Measurements from ENCODE around the gene NRIP1. TPM values are rescaled to one million over a fixed set of nuclear protein-coding genes. Genes with fewer than 3 reads are reported as not detected.

The NRIP1 gene
- total and polyA plus RNA-seq, 2 donors (not counting 3 experiments of a cell fraction or from before 2014, with no cell fraction given): 2.8 to 24.0 TPM

DNA sequence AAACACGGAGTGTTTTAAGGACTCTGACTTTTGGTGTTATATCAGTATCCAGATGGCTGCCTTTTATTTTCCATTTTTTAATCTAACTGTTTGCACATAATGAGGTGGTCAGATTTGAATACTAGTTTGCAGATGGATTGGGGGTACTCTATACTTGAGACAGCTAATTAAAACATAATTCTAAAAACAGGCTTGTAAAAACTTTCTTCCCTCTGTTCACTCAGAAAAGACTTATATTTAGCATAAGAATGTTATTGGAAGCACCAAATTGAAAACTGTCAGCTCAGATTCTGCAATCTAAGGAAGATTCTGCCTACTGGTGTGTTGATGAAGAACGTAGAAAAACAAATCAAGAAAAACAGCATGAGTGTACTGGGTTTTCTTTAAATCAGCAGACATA lies 44.0 kb upstream of the NRIP1 start:
- Histone ChIP-seq H3K9ac (replicated peaks; ENCODE audit: extremely low read depth, insufficient read depth, low read length) (no peak overlapping the region), H3K36me3 (ENCODE audit: control insufficient read depth in 2 of 2, extremely low read depth in 1 of 2, insufficient read depth in 2 of 2, low read length in 2 of 2) (no peaks in the 10 kb centered on the region), H3K27me3 (ENCODE audit: control insufficient read depth in 2 of 2, insufficient read depth in 2 of 2, low read length in 2 of 2) (no peaks in the 10 kb centered on the region), H3K4me1 (ENCODE audit: control insufficient read depth, extremely low read depth, insufficient read depth, low read length) (no peaks in the 10 kb centered on the region), H3K9me3 (replicated peaks; ENCODE audit: control insufficient read depth, insufficient read depth, low read length) (no peaks in the 10 kb centered on the region), H3K27ac (ENCODE audit: insufficient read depth, low read depth, low read length) (no peak overlapping the region), H3K9me1 (replicated peaks; ENCODE audit: control insufficient read depth, extremely low read depth, insufficient read depth, low read length) (no peaks in the 10 kb centered on the region), H4K20me1 (replicated peaks; ENCODE audit: control insufficient read depth, extremely low read depth, insufficient read depth, low read length) (no peaks in the 10 kb centered on the region), H3K4me2 (ENCODE audit: insufficient read depth, low read length) (no peak overlapping the region), H3K79me2 (ENCODE audit: control insufficient read depth, insufficient read depth, low read length) (no peaks in the 10 kb centered on the region), H3K4me3 (replicated peaks in 1 of 3; ENCODE audit: insufficient read depth in 1 of 3, low read depth in 1 of 3, low read length in 3 of 3) (no peak overlapping the region), H2AFZ (ENCODE audit: low read depth, low read length) (no peak overlapping the region)
- no TSS peak for BruUV-seq (replicated peaks)
- intact Hi-C loops (cut with micrococcal nuclease) (no loop called here), dilution Hi-C loops (cut with MboI; ENCODE audit: extremely low pct_ligation_motif_present, low sequenced_read_pairs) (no loop called here)
- FAIRE-seq (no peak), DNase-seq (ENCODE audit: low read depth, low spot score) (no peak)
- CTCF ChIA-PET: interaction anchor here (0.7 to 1.1 kb wide), 3 partner anchors 9 to 244 kb away, joined by 3 to 5 read pairs (median 3); no protein-coding TSS in a partner anchor
- POLR2A ChIA-PET: no interaction called here
- no peak for TF ChIP-seq GATA2 (IDR thresholded peaks at IDR 0.05; ENCODE audit: insufficient read depth, insufficient read length, low read depth, low read length)
- no peak for TF ChIP-seq MYC (IDR thresholded peaks at IDR 0.05; ENCODE audit: low read depth, low read length)
- TF ChIP-seq FOS (IDR thresholded peaks at IDR 0.05; ENCODE audit: borderline replicate concordance, insufficient read depth, low read length): no peak
- TF ChIP-seq, protein P1, sequence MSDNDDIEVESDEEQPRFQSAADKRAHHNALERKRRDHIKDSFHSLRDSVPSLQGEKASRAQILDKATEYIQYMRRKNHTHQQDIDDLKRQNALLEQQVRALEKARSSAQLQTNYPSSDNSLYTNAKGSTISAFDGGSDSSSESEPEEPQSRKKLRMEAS (IDR thresholded peaks at IDR 0.05; ENCODE audit: insufficient read depth, insufficient read length): no peak

DNA sequence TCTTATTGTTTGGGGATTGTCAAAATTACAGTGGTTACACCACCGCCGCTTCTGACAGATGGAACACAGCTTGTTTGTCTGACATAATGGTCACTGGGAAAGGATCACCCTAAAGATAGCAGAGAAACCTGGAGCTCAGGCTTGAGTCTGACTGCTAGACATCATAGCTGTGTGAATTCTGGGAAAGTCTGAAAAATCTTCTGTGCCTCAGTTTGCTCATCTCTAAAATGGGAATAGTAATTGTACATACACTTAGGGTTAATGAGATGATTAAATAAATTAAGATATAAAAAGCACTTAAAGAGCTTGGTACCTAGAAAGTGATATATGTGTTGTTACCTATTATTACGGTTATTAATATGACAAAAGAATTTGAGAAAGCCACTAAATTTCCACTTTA lies 39.7 kb upstream of the NRIP1 start:
- DNase-seq (ENCODE audit: low read depth, low spot score): no peak
- H3K9me3 ChIP-seq (replicated peaks; ENCODE audit: control insufficient read depth, insufficient read depth, low read length): no peaks in the 10 kb centered on the region
- H3K9ac ChIP-seq (replicated peaks; ENCODE audit: extremely low read depth, insufficient read depth, low read length): no peak overlapping the region
- intact Hi-C loops (cut with micrococcal nuclease): no loop called here
- no peaks in the 10 kb centered on the region for H3K79me2 ChIP-seq (ENCODE audit: control insufficient read depth, insufficient read depth, low read length)
- ChIA-PET POLR2A (no interaction called here), CTCF (interaction anchor here (0.7 to 1.4 kb wide), 3 partner anchors 9 to 240 kb away, joined by 3 to 5 read pairs (median 4); no protein-coding TSS in a partner anchor)
- dilution Hi-C loops (cut with MboI; ENCODE audit: extremely low pct_ligation_motif_present, low sequenced_read_pairs): no loop called here
- H3K4me2 ChIP-seq (ENCODE audit: insufficient read depth, low read length): no peak overlapping the region
- H3K27ac ChIP-seq (ENCODE audit: insufficient read depth, low read depth, low read length): no peak overlapping the region
- H3K4me1 ChIP-seq (ENCODE audit: control insufficient read depth, extremely low read depth, insufficient read depth, low read length): no peaks in the 10 kb centered on the region
- no peak overlapping the region for H3K4me3 ChIP-seq (replicated peaks in 1 of 3; ENCODE audit: insufficient read depth in 1 of 3, low read depth in 1 of 3, low read length in 3 of 3)
- TF ChIP-seq, protein P2, sequence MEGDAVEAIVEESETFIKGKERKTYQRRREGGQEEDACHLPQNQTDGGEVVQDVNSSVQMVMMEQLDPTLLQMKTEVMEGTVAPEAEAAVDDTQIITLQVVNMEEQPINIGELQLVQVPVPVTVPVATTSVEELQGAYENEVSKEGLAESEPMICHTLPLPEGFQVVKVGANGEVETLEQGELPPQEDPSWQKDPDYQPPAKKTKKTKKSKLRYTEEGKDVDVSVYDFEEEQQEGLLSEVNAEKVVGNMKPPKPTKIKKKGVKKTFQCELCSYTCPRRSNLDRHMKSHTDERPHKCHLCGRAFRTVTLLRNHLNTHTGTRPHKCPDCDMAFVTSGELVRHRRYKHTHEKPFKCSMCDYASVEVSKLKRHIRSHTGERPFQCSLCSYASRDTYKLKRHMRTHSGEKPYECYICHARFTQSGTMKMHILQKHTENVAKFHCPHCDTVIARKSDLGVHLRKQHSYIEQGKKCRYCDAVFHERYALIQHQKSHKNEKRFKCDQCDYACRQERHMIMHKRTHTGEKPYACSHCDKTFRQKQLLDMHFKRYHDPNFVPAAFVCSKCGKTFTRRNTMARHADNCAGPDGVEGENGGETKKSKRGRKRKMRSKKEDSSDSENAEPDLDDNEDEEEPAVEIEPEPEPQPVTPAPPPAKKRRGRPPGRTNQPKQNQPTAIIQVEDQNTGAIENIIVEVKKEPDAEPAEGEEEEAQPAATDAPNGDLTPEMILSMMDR (IDR thresholded peaks at IDR 0.05; ENCODE audit: extremely low read depth in 1 of 2, insufficient read depth in 1 of 2, low read depth in 1 of 2, low read length in 2 of 2): no peak
- TF ChIP-seq FOS (IDR thresholded peaks at IDR 0.05; ENCODE audit: borderline replicate concordance, insufficient read depth, low read length): no peak
- TF ChIP-seq POLR2A (IDR thresholded peaks at IDR 0.05; ENCODE audit: low read depth, low read length): no peak
- no peak for TF ChIP-seq POLR2AphosphoS5 (IDR thresholded peaks at IDR 0.05; ENCODE audit: insufficient read depth, low read depth, low read length)
- no peak for TF ChIP-seq MYC (IDR thresholded peaks at IDR 0.05; ENCODE audit: low read depth, low read length)
- TF ChIP-seq JUN (IDR thresholded peaks at IDR 0.05; ENCODE audit: borderline replicate concordance, insufficient read depth, insufficient read length, low read depth): no peak
- no peak for FAIRE-seq
- no peaks in the 10 kb centered on the region for H3K9me1 ChIP-seq (replicated peaks; ENCODE audit: control insufficient read depth, extremely low read depth, insufficient read depth, low read length)
- H3K36me3 ChIP-seq (ENCODE audit: control insufficient read depth in 2 of 2, extremely low read depth in 1 of 2, insufficient read depth in 2 of 2, low read length in 2 of 2): no peaks in the 10 kb centered on the region
- no TSS peak for BruUV-seq (replicated peaks)
- no peaks in the 10 kb centered on the region for H3K27me3 ChIP-seq (ENCODE audit: control insufficient read depth in 2 of 2, insufficient read depth in 2 of 2, low read length in 2 of 2)
- H4K20me1 ChIP-seq (replicated peaks; ENCODE audit: control insufficient read depth, extremely low read depth, insufficient read depth, low read length): no peaks in the 10 kb centered on the region
- H2AFZ ChIP-seq (ENCODE audit: low read depth, low read length): no peak overlapping the region

Data from endothelial cell of umbilical vein (primary cell).